Measurements from ENCODE around the gene SRSF3. TPM values are rescaled to one million over a fixed set of nuclear protein-coding genes. Genes with fewer than 3 reads are reported as not detected.
A peak's percentile ranks its signal among the peaks of the same experiment; 100 is the strongest.

SRSF3 gene
- total and polyA plus RNA-seq, 2 donors (not counting 1 experiment from before 2014, with no cell fraction given) = 316 to 642 TPM

DNA sequence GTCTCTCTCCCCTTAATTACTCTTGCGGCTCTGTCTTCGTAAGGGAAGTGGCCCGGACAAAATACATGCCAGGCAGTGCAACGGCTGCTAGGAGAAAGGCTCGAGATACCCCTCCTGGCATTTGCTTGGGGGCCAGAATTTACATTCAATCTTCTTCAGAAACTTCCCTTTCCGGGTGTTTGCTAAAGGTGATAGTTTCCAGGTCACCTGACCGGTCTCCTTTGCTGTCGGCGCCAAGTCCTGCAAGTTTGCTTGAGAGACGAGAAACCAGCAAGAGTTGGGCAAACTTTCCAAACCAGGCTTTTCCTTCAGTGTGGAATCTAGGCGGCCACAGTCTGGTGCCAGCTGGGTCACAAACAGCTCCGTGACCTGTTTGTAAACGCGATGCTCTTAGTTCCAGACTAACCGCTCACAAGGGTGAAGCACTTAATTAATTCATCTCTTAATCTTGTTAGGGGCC is 563 bp upstream of the SRSF3 start:
- ChIA-PET CTCF (interaction anchor here (0.6 to 3.9 kb wide), 6 partner anchors 22 to 291 kb away, joined by 3 to 13 read pairs (median 3); no protein-coding TSS in a partner anchor), POLR2A (interaction anchor here (0.6 to 2.1 kb wide), 4 partner anchors 15 to 1317 kb away, joined by 3 to 6 read pairs (median 4); partner anchors contain the start of gene STK38)
- Mint-ChIP-seq H3K27me3 (no peaks in the 10 kb centered on the region), H3K9me3 (ENCODE audit: insufficient read depth) (no peaks in the 10 kb centered on the region), H3K4me3 (peak overlapping the region; percentile 90), H3K27ac (peak overlapping the region; percentile 97), H3K4me1 (peaks cover 42% of the 10 kb centered on the region)
- peak overlapping the region; percentile 79 for H3K4me2 ChIP-seq (replicated peaks; ENCODE audit: low read depth, low read length, poor library complexity, severe bottlenecking)
- ATAC-seq (ENCODE audit: low read depth) (peak; percentile 16), DNase-seq (no peak)
- H3K4me3 ChIP-seq (ENCODE audit: control extremely low read depth in 1 of 5, extremely low read depth in 1 of 5, insufficient read depth in 1 of 5, low read depth in 2 of 5, low read length in 4 of 5) = peak overlapping the region; percentile 65 to 97 (median 91)
- 0% methylated on average over 10 of the region's 15 CpGs for WGBS (ENCODE audit: insufficient coverage)
- H2AFZ ChIP-seq (ENCODE audit: insufficient read depth, low read depth, low read length, poor library complexity, severe bottlenecking) = peak overlapping the region; percentile 78
- H3K4me1 ChIP-seq (ENCODE audit: control insufficient read depth in 2 of 2, insufficient read depth in 2 of 2, low read length in 2 of 2) = peaks cover 38 to 50% of the 10 kb centered on the region in 2 donors
- H4K20me1 ChIP-seq (ENCODE audit: control insufficient read depth, insufficient read depth, low read length, poor library complexity, severe bottlenecking) = peaks cover 37% of the 10 kb centered on the region
- H3K79me2 ChIP-seq (ENCODE audit: control insufficient read depth, insufficient read depth, low read length) = peaks cover 55% of the 10 kb centered on the region
- intact Hi-C loops (cut with micrococcal nuclease) = loop anchor here (1.0 to 10.0 kb wide), 9 partner anchors 46 to 581 kb away; partner anchors contain the start of genes FGD2, KCTD20, MAPK14 and PIM1
- no peaks in the 10 kb centered on the region for H3K27me3 ChIP-seq (replicated peaks in 1 of 4; ENCODE audit: control extremely low read depth in 1 of 4, control insufficient read depth in 3 of 4, insufficient read depth in 4 of 4, low read length in 3 of 4)
- peaks cover 9 to 20% of the 10 kb centered on the region in 2 experiments for H3K36me3 ChIP-seq (replicated peaks in 1 of 2; ENCODE audit: control extremely low read depth in 1 of 2, control insufficient read depth in 1 of 2, extremely low read depth in 1 of 2, insufficient read depth in 2 of 2, low read length in 1 of 2)
- TF ChIP-seq, protein P1, sequence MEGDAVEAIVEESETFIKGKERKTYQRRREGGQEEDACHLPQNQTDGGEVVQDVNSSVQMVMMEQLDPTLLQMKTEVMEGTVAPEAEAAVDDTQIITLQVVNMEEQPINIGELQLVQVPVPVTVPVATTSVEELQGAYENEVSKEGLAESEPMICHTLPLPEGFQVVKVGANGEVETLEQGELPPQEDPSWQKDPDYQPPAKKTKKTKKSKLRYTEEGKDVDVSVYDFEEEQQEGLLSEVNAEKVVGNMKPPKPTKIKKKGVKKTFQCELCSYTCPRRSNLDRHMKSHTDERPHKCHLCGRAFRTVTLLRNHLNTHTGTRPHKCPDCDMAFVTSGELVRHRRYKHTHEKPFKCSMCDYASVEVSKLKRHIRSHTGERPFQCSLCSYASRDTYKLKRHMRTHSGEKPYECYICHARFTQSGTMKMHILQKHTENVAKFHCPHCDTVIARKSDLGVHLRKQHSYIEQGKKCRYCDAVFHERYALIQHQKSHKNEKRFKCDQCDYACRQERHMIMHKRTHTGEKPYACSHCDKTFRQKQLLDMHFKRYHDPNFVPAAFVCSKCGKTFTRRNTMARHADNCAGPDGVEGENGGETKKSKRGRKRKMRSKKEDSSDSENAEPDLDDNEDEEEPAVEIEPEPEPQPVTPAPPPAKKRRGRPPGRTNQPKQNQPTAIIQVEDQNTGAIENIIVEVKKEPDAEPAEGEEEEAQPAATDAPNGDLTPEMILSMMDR (IDR thresholded peaks at IDR 0.05) = no peak
- no peak for TF ChIP-seq EZH2 (IDR thresholded peaks at IDR 0.05; ENCODE audit: borderline replicate concordance, insufficient read depth, low read depth, low read length, poor library complexity, severe bottlenecking)
- peak overlapping the region; percentile 94 for H3K9ac ChIP-seq (ENCODE audit: low read length)
- no peaks in the 10 kb centered on the region for H3K9me3 ChIP-seq (ENCODE audit: control extremely low read depth in 1 of 3, control insufficient read depth in 2 of 3, insufficient read depth in 1 of 3, low read length in 2 of 3)
- peak overlapping the region; percentile 93 to 99 for H3K27ac ChIP-seq (ENCODE audit: low read length in 2 of 2)

Measured in B cell (primary cell).